SHP77 treated with DMSO at 0.1 percent for 48 hours (cell line): ENCODE measurements around the gene AMPH.
A peak's percentile ranks its signal among the peaks of the same experiment; 100 is the strongest.
"Not testable (repeated sequence)": the region's sequence is repeated elsewhere in the genome, so short reads cannot be mapped to it uniquely, and the experiment has no call there.

Experiments
- DNase-seq: peaks from one replicate; lab custom pipeline; 2025; lab: John Stamatoyannopoulos, UW

The AMPH gene

DNA sequence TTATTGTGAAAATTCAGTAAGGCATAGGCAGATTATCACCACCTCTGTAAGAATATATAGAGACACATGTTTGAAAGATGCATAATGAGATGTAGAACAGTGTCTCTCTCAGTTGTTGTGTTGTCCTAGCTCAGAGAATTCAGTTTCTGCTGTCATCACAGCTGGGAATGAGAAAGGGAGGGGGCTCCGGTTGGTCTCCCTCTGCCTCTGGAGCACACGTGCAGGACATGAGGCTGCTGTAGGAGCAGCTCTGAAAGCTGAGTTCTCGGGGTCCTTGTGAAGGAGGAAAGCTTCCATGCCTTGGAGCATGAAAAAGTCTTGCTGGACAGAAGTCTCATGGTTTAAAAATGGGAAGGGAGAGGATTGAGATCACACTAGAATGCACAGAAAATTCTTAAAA lies 280.4 kb downstream of the AMPH start:
- not testable (repeated sequence) for DNase-seq

GRCh38 chr7:38349869-38350583 lies 281.1 kb downstream of the AMPH start:
- DNase-seq, result not testable (repeated sequence)

DNA sequence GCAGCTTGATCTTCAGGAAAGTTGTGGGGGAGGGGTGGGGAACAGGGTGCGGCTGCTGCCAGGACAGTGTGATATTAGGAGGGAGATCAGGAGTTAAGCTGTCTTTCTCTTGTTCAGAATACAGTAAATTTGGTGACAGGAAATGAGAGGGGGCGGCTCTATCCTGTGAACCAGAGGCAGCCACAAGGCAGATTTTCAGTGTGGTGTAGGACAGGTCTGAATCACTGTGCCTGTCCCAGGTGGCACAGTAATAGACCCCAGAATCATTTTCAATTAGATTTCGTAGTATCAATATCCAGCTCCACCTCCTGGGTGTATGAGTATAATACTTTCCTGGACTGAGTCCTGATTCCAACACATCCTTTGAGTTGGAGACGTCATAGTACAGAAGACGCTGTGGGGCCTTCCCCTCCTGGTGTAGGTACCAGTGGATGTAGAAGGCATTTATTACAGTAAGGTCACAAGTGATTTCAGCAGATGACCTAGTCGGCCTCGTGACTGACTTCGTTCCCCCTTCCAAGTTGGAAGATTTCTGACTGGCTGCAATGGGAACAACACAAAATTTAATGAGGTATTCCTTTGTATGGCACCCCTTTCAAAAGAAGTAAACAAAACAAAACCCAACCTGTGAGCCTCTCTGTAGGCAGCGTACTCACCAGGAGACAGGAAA lies 281.9 kb downstream of the AMPH start:
- not testable (repeated sequence) for DNase-seq

GRCh38 chr7:38345299-38346172 lies 285.6 kb downstream of the AMPH start:
- DNase-seq, result peak; percentile 34

- DNase-seq, result not testable (repeated sequence)
These were observed 286.4 kb downstream of the AMPH start for GRCh38 chr7:38344741-38345140.

DNA sequence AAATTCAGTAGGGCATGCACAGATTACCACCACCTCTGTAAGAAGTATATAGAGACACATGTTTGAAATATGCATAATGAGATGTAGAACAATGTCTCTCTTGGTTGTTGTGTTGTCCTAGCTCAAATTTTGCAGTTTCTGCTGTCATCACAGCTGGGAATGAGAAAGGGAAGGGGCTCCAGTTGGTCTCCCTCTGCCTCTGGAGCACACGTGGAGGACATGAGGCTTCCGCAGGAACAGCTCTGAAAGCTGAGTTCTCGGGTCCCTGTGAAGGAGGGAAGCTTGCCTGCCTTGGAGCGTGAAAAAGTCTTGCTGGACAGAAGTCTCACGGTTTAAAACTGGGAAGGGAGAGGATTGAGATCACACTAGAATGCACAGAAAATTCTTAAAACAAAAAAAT lies 289.0 kb downstream of the AMPH start:
- DNase-seq, result not testable (repeated sequence)

GRCh38 chr7:38341172-38341705 lies 289.9 kb downstream of the AMPH start:
- DNase-seq, result not testable (repeated sequence)

GRCh38 chr7:38339953-38340819 lies 291.0 kb downstream of the AMPH start:
- no peak for DNase-seq

GRCh38 chr7:38336148-38336515 lies 295.0 kb downstream of the AMPH start:
- DNase-seq, result not testable (repeated sequence)

DNA sequence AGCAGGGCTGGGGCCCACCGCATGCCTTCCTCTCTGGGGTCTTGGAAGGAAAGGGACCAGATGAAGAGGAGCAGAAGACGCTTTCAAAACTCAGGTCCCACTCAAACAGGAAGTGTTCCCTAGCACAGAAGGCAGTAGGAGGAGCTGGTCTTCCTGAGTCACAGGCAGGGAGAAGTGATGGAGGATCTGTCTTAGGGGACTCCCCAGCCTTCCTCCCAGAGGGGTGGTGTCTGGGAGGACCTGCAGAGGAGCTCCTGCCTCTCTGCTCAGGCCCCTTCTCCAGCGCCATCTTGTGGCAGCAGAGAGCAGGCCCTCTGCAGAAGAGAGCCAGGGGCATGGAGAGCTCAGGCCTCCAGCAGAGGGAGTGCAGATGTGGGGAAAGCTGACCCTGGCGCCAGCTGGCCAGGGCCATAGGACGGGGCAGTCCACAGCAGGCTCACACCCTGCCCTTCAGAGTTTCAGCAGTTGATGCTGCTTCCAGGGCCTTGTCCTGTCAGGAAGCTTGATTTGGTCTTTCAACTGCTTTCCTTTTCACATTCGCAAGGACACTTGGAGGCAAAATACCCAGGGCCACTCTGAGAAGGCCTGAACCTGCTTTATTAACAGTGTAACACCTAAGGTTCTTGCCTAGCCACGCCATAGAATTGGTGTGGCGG lies 295.6 kb downstream of the AMPH start:
- DNase-seq, result peak; percentile 78

DNA sequence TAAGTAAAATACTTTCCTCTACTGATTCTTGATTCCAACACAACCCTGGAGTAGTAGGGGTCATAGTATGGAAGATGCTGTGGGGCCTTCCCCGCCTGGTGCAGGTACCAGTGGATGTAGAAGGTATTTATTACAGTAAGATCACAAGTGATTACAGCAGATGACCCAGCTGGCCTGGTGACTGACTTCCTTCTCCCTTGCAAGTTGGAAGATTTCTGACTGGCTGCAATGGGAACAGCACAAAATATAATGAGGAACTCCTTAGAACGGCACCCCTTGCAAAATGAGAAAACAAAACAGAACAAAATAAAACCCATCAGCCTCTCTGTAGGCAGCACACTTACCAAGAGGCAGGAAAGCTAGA lies 296.1 kb downstream of the AMPH start:
- DNase-seq, result no peak

GRCh38 chr7:38334163-38334562 lies 297.0 kb downstream of the AMPH start:
- no peak for DNase-seq
